ENCODE results near the gene EMC1. TPM values are rescaled to one million over a fixed set of nuclear protein-coding genes. Genes with fewer than 3 reads are reported as not detected.
A peak's percentile ranks its signal among the peaks of the same experiment; 100 is the strongest.
"Not testable (repeated sequence)": the region's sequence is repeated elsewhere in the genome, so short reads cannot be mapped to it uniquely, and the experiment has no call there.

The EMC1 gene
- total and polyA plus RNA-seq, 3 experiments from 2014 or later, result 24.7 to 58.2 (median 57.0) TPM

DNA sequence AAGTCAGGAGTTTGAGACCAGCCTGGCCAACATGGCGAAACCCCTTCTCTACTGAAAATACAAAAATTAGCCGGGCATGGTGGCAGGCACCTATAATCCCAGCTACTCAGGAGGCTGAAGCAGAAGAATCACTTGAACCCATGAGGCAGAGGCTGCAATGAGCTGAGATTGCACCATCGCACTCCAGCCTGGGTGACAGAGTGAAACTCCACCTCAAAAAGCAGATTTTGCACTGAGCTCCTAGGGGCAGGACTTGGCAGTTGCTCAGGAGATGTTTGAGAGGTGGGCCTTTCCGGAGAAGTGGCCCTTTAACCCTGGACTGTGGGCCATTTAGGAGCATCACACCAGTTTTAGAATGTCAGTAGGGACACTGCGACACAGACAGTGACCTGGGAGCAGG lies 5.0 kb upstream of the EMC1 start:
- H3K4me1 ChIP-seq (ENCODE audit: insufficient read depth, low read length), result peaks cover 25% of the 10 kb centered on the region
- H3K27ac ChIP-seq (ENCODE audit: low read depth, low read length); H3K4me3 Mint-ChIP-seq; H3K9me3 Mint-ChIP-seq; DNase-seq; POLR2A ChIA-PET; H3K9me3 ChIP-seq (ENCODE audit: low read length); H3K27me3 ChIP-seq (ENCODE audit: insufficient read depth, low read length, poor library complexity, severe bottlenecking); H3K4me3 ChIP-seq (ENCODE audit: low read length); H3K27me3 Mint-ChIP-seq: not testable (repeated sequence)
- peak overlapping the region in 1 of 8 donors; percentile 29 for H3K27ac Mint-ChIP-seq
- H3K36me3 ChIP-seq (ENCODE audit: insufficient read depth, low read length), result peaks cover 15% of the 10 kb centered on the region
- H3K4me1 Mint-ChIP-seq, result peaks cover 17 to 29% (median 22%) of the 10 kb centered on the region in 3 donors
- H3K36me3 Mint-ChIP-seq, result peaks cover 0 to 67% (median 9%) of the 10 kb centered on the region in 3 donors
- CTCF ChIA-PET, result interaction anchor here (1.4 kb wide), 1 partner anchor 22 kb away, joined by 3 read pairs; no protein-coding TSS in a partner anchor

DNA sequence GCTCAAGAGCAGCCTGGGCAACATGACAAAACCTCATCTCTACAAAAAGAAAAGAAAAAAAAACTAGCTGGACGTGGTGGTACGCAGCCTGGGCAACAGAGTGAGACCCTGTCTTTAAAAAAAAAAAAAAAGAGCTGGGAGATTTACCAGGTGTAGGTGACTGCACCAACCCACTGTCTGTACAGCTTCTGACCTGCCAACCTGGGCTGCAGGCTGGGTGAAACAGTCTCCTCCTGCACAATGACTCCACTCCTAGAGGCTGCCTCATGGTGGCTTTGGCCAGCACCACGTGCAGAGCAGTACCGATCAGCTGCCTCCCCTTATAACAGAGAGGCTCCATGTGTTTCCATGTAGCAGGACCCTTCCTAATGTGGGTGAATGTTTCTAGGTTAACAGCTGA lies 4.0 kb upstream of the EMC1 start:
- no peak overlapping the region for H3K4me3 ChIP-seq (ENCODE audit: low read length)
- POLR2A ChIA-PET, result interaction anchor here (0.7 kb wide), 1 partner anchor 138 kb away, joined by 6 read pairs; no protein-coding TSS in a partner anchor
- no peak overlapping the region for H3K27ac ChIP-seq (ENCODE audit: low read depth, low read length)
- H3K9me3 ChIP-seq (ENCODE audit: low read length), result no peaks in the 10 kb centered on the region
- no peak overlapping the region for H3K4me3 Mint-ChIP-seq
- no peak for DNase-seq
- peaks cover 26 to 38% (median 29%) of the 10 kb centered on the region in 3 donors for H3K4me1 Mint-ChIP-seq
- H3K4me1 ChIP-seq (ENCODE audit: insufficient read depth, low read length), result peaks cover 32% of the 10 kb centered on the region
- H3K9me3 Mint-ChIP-seq, result no peaks in the 10 kb centered on the region
- CTCF ChIA-PET, result interaction anchor here (1.4 kb wide), 1 partner anchor 15 kb away, joined by 3 read pairs; no protein-coding TSS in a partner anchor
- no peaks in the 10 kb centered on the region for H3K27me3 Mint-ChIP-seq
- H3K36me3 ChIP-seq (ENCODE audit: insufficient read depth, low read length), result peaks cover 15% of the 10 kb centered on the region
- H3K27me3 ChIP-seq (ENCODE audit: insufficient read depth, low read length, poor library complexity, severe bottlenecking), result no peaks in the 10 kb centered on the region
- peak overlapping the region in 2 of 8 donors; percentile 66 to 70 for H3K27ac Mint-ChIP-seq
- peaks cover 0 to 63% (median 9%) of the 10 kb centered on the region in 3 donors for H3K36me3 Mint-ChIP-seq

DNA sequence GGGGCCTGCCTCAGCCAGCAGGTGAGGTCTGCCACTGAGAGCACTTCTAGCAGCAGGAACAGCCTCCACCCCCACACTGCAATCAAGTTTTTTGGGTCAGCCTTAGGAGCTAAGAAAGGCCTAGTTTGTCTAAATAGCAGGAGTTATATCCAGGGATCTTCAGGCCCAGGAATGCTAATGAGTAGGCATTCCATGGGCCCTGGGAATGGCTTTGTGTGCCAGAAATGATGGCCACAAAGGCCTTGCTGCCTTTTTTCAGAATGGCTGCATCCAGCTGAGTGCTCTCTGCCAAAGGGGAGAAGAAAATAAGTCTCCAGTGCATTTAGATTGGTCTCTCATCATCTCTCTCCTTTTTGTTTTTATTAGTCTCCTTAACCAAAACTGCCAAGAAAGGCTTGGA lies 3.1 kb upstream of the EMC1 start:
- H3K4me3 ChIP-seq (ENCODE audit: low read length), result no peak overlapping the region
- Mint-ChIP-seq H3K4me1 (peaks cover 28 to 41% (median 32%) of the 10 kb centered on the region in 3 donors), H3K36me3 (peaks cover 0 to 54% (median 6%) of the 10 kb centered on the region in 3 donors), H3K27ac (peak overlapping the region in 2 of 8 donors; percentile 41 to 70), H3K27me3 (no peaks in the 10 kb centered on the region), H3K4me3 (no peak overlapping the region), H3K9me3 (no peaks in the 10 kb centered on the region)
- POLR2A ChIA-PET, result no interaction called here
- H3K27ac ChIP-seq (ENCODE audit: low read depth, low read length), result no peak overlapping the region
- H3K9me3 ChIP-seq (ENCODE audit: low read length), result no peaks in the 10 kb centered on the region
- H3K27me3 ChIP-seq (ENCODE audit: insufficient read depth, low read length, poor library complexity, severe bottlenecking), result no peaks in the 10 kb centered on the region
- CTCF ChIA-PET, result interaction anchor here (1.4 kb wide), 1 partner anchor 16 kb away, joined by 3 read pairs; no protein-coding TSS in a partner anchor
- no peak for DNase-seq
- H3K36me3 ChIP-seq (ENCODE audit: insufficient read depth, low read length), result peaks cover 15% of the 10 kb centered on the region
- H3K4me1 ChIP-seq (ENCODE audit: insufficient read depth, low read length), result peaks cover 35% of the 10 kb centered on the region

DNA sequence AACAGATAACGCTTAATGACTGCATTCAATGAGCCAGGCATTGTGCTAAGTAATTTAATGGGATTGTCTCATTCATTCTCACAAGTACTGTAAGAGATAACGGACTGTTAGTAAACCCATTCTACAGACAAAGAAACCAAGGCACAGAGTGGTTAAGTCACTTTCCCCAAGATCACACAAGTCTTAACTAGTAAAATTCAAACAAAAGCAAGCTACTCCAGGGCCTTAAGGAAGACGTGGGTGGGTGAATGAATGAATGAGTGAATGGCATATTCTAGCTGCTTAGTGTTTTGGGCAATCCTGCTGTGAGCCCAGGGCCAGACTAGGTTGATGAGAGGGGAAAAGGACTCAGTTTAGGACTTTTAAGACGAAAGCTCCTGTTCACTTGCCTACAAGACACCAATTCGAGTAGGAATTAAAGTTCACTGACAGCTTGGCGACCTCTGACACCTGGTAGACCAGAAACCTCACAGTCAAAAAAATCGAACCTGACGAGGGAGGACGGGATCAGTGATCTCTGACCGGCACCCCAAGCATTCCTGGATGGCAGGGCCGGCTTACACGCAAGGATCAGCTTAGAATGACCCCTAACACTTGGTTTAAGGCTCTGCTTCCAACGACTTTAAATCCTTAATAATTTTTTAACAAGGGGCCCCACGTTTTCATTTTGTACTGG lies 557 bp downstream of the EMC1 start:
- Histone ChIP-seq H3K27me3 (ENCODE audit: insufficient read depth, low read length, poor library complexity, severe bottlenecking) (no peaks in the 10 kb centered on the region), H3K27ac (ENCODE audit: low read depth, low read length) (peak overlapping the region; percentile 90), H3K4me3 (ENCODE audit: low read length) (peak overlapping the region; percentile 73), H3K4me1 (ENCODE audit: insufficient read depth, low read length) (peaks cover 35% of the 10 kb centered on the region), H3K36me3 (ENCODE audit: insufficient read depth, low read length) (peaks cover 4% of the 10 kb centered on the region), H3K9me3 (ENCODE audit: low read length) (no peaks in the 10 kb centered on the region)
- Mint-ChIP-seq H3K4me1 (peaks cover 30 to 37% (median 32%) of the 10 kb centered on the region in 3 donors), H3K27me3 (no peaks in the 10 kb centered on the region), H3K9me3 (no peaks in the 10 kb centered on the region), H3K27ac (peak overlapping the region; percentile 92 to 98 (median 96)), H3K4me3 (peak overlapping the region; percentile 91 to 97 (median 94)), H3K36me3 (peaks cover 0 to 21% (median 2%) of the 10 kb centered on the region in 3 donors)
- ChIA-PET POLR2A (interaction anchor here (0.6 kb wide), 1 partner anchor 346 kb away, joined by 3 read pairs; a partner anchor contains a TSS), CTCF (interaction anchor here (1.1 to 1.7 kb wide), 3 partner anchors 8 to 400 kb away, joined by 3 to 5 read pairs (median 4); no protein-coding TSS in a partner anchor)
- no peak for DNase-seq

DNA sequence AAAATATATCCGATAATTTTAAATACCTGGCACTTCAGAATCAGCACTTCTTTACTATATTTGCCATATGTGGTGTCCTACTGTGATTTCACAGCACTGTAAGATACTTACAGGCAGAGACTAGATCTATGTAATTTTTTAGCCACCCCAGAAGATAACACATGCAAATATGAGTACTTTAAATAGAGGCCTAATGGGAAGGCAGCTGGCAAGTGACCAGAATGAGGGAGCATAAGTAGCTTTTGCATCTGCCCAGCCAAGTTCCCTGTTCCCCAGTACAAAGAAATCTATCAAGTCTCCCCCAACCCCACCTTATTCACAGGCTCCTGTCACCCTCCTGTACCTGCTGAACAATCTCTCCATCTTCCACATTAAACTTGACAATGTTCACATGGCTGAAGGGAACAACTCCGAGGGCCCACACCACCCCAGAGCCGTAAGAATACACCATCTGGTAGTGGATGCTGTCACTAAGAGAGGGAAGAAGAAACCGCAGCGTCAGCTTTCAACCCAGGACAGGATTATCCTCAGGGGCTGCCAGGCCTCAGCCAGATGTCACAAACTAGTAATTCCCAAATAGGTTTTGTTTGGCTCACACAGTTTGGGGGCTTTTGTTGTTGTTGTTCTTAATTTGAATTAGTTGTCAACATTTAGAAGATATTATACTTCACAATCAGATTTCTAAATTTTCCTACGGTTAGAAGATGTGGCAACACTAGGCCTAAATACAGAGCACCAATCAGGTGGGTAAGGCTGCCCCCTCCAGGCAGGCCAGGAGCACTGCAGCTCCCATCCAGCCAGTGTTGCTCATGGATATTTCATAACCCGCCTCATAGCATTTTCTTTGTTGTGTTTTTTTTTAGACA lies 10.4 kb downstream of the EMC1 start:
- Mint-ChIP-seq H3K27me3 (no peaks in the 10 kb centered on the region), H3K27ac (peak overlapping the region in 6 of 8 donors; percentile 8 to 81 (median 58)), H3K36me3 (peaks cover 0 to 88% (median 21%) of the 10 kb centered on the region in 3 donors), H3K4me1 (peaks cover 0 to 2% (median 0%) of the 10 kb centered on the region in 3 donors), H3K4me3 (peak overlapping the region in 1 of 7 donors; percentile 65), H3K9me3 (no peaks in the 10 kb centered on the region)
- no peak overlapping the region for H3K27ac ChIP-seq (ENCODE audit: low read depth, low read length)
- H3K9me3 ChIP-seq (ENCODE audit: low read length), result no peaks in the 10 kb centered on the region
- H3K36me3 ChIP-seq (ENCODE audit: insufficient read depth, low read length), result peaks cover 70% of the 10 kb centered on the region
- ChIA-PET POLR2A (no interaction called here), CTCF (interaction anchor here (0.8 to 1.6 kb wide), 4 partner anchors 10 to 43 kb away, joined by 3 to 4 read pairs (median 4); partner anchors contain the start of gene EMC1)
- DNase-seq, result peak; percentile 48 to 64 (median 53)
- H3K4me3 ChIP-seq (ENCODE audit: low read length), result no peak overlapping the region
- no peaks in the 10 kb centered on the region for H3K27me3 ChIP-seq (ENCODE audit: insufficient read depth, low read length, poor library complexity, severe bottlenecking)
- H3K4me1 ChIP-seq (ENCODE audit: insufficient read depth, low read length), result no peaks in the 10 kb centered on the region

DNA sequence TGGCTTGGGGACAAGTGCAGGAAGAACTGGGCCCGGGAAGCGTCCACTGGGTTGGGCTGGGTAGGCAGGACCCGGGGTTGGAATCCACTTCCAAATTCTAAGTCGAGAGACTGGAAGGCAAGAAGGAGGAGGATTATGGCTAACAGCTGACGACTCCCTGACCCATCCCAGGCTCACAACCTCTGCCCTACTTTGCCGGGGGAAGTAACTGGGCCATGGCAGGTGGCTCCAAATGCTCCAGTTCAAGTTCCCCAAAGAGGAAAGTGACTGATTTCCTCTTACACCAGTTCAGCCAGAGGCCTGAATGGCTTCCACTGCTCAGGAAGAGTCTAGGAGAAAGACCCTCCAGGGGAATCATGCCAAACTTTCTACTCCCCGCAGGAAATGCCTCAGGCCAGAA lies 11.4 kb downstream of the EMC1 start:
- Histone ChIP-seq H3K4me3 (ENCODE audit: low read length) (no peak overlapping the region), H3K4me1 (ENCODE audit: insufficient read depth, low read length) (no peaks in the 10 kb centered on the region), H3K27me3 (ENCODE audit: insufficient read depth, low read length, poor library complexity, severe bottlenecking) (no peaks in the 10 kb centered on the region), H3K36me3 (ENCODE audit: insufficient read depth, low read length) (peaks cover 74% of the 10 kb centered on the region), H3K27ac (ENCODE audit: low read depth, low read length) (no peak overlapping the region), H3K9me3 (ENCODE audit: low read length) (no peaks in the 10 kb centered on the region)
- Mint-ChIP-seq H3K36me3 (peaks cover 0 to 89% (median 21%) of the 10 kb centered on the region in 3 donors), H3K27ac (peak overlapping the region in 4 of 8 donors; percentile 17 to 78 (median 28)), H3K4me1 (peaks cover 0 to 2% (median 0%) of the 10 kb centered on the region in 3 donors), H3K9me3 (no peaks in the 10 kb centered on the region), H3K27me3 (no peaks in the 10 kb centered on the region), H3K4me3 (no peak overlapping the region)
- no peak for DNase-seq
- ChIA-PET CTCF (interaction anchor here (0.5 to 1.6 kb wide), 4 partner anchors 9 to 303 kb away, joined by 3 to 4 read pairs (median 3); no protein-coding TSS in a partner anchor), POLR2A (no interaction called here)

DNA sequence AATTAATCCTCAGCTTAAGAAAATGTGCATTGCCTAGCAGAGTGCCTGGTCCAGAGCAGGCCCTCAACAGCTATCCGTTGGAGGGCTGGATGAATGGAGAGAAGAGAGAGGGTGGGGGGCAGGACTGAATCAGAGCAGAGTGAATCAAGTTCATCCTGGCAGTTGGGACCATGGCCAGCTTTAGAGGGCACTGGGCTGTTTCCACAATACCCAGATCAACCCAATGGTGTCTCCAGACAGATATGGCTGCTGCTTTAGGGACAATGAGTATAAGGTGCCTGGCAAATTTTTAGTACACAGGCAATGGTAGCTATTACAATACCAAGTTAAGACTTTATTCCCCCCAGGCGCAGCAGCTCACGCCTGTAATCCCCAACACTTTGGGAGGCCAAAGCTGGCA lies 17.1 kb downstream of the EMC1 start:
- Mint-ChIP-seq H3K27ac (peak overlapping the region in 1 of 8 donors; percentile 38), H3K4me3 (no peak overlapping the region), H3K27me3 (no peaks in the 10 kb centered on the region), H3K36me3 (peaks cover 8 to 86% (median 14%) of the 10 kb centered on the region in 3 donors), H3K4me1 (no peaks in the 10 kb centered on the region), H3K9me3 (no peaks in the 10 kb centered on the region)
- H3K27ac ChIP-seq (ENCODE audit: low read depth, low read length), result no peak overlapping the region
- CTCF ChIA-PET, result interaction anchor here (1.6 kb wide), 1 partner anchor 22 kb away, joined by 3 read pairs; no protein-coding TSS in a partner anchor
- H3K4me1 ChIP-seq (ENCODE audit: insufficient read depth, low read length), result no peaks in the 10 kb centered on the region
- peaks cover 66% of the 10 kb centered on the region for H3K36me3 ChIP-seq (ENCODE audit: insufficient read depth, low read length)
- no peaks in the 10 kb centered on the region for H3K27me3 ChIP-seq (ENCODE audit: insufficient read depth, low read length, poor library complexity, severe bottlenecking)
- no peak for DNase-seq
- POLR2A ChIA-PET, result no interaction called here
- no peaks in the 10 kb centered on the region for H3K9me3 ChIP-seq (ENCODE audit: low read length)
- H3K4me3 ChIP-seq (ENCODE audit: low read length), result no peak overlapping the region
